ENCODE data around the gene PRRC2B. TPM values are rescaled to one million over a fixed set of nuclear protein-coding genes. Genes with fewer than 3 reads are reported as not detected.

Gene PRRC2B
- total and polyA plus RNA-seq, 2 of the 13 experiments (the other 11 are each of a cell fraction or from before 2014, with no cell fraction given) = 20.8 to 37.4 TPM

DNA sequence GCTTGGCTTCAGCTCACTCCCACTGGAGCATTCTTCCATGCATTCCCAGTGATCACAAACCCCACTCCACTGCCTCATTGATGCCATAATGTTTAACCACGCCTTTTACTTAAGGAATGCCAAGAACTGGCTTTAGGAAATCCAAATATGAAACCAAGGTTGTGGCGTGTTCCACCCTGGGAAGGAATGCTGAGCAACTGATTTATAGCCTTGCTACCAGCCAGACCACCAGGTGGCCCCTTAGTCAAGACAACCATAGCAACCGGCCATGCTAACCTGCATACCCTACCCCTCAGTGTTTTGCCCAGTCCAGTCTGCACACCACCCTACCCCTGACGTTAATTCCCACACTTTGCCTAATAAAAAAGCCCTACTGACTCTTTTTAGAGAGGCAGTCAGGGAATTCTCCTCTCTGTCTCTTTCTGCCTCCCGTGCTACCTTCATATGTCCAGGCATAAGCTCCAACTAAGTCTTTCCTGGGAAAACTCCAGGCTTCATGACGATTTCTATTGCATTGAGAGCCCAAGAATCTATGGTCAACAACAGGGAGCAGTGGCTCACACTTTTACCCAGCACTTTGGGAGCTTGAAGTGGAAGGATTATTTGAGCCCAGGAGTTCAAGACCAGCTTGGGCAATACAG lies 27.0 kb upstream of the PRRC2B start (continued):
- TF ChIP-seq, protein P1, sequence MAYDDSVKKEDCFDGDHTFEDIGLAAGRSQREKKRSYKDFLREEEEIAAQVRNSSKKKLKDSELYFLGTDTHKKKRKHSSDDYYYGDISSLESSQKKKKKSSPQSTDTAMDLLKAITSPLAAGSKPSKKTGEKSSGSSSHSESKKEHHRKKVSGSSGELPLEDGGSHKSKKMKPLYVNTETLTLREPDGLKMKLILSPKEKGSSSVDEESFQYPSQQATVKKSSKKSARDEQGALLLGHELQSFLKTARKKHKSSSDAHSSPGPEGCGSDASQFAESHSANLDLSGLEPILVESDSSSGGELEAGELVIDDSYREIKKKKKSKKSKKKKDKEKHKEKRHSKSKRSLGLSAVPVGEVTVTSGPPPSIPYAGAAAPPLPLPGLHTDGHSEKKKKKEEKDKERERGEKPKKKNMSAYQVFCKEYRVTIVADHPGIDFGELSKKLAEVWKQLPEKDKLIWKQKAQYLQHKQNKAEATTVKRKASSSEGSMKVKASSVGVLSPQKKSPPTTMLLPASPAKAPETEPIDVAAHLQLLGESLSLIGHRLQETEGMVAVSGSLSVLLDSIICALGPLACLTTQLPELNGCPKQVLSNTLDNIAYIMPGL (CRISPR knock-in tag; IDR thresholded peaks at IDR 0.05; ENCODE audit: borderline replicate concordance in 1 of 2, low read depth in 1 of 2) = peak; percentile 33 to 42; a peak in 2 of 4 replicates
- peak; percentile 37 for TF ChIP-seq XRCC5 (optimal IDR thresholded peaks at IDR 0.05; ENCODE audit: low read length)

DNA sequence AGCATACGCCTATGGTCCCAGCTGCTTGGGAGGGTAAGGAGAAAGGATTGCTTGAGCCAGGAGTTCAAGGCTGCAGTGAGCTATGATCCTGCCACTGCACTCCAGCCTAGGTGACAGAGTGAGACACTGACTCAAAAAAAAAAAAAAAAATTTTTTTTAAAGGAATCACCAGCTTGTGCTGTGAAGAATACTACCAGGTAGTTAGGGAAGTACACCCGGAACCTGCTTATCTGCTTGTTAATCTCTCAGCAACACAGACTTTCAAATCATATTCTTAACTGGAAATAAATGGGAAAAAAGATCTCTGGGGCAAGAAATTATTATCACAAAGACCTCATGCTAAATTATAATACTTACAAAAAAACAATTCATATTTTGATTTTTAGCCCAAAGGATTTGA lies 26.4 kb upstream of the PRRC2B start:
- no peaks in the 10 kb centered on the region for H3K79me2 ChIP-seq (ENCODE audit: insufficient read depth, low read length)
- CTCF ChIA-PET (ENCODE audit: low intra/inter-chr PET ratio, low total read pairs) = no interaction called here
- no peak for TF ChIP-seq ZNF33A (CRISPR knock-in tag; IDR thresholded peaks at IDR 0.05; ENCODE audit: borderline replicate concordance)
- no peak for TF ChIP-seq POGZ (CRISPR knock-in tag; IDR thresholded peaks at IDR 0.05)
- no peak for TF ChIP-seq ZNF766 (CRISPR knock-in tag; IDR thresholded peaks at IDR 0.05; ENCODE audit: borderline replicate concordance)
- no peak for TF ChIP-seq ZNF577 (CRISPR knock-in tag; IDR thresholded peaks at IDR 0.05; ENCODE audit: borderline replicate concordance, low read depth)
- TF ChIP-seq, protein P2, sequence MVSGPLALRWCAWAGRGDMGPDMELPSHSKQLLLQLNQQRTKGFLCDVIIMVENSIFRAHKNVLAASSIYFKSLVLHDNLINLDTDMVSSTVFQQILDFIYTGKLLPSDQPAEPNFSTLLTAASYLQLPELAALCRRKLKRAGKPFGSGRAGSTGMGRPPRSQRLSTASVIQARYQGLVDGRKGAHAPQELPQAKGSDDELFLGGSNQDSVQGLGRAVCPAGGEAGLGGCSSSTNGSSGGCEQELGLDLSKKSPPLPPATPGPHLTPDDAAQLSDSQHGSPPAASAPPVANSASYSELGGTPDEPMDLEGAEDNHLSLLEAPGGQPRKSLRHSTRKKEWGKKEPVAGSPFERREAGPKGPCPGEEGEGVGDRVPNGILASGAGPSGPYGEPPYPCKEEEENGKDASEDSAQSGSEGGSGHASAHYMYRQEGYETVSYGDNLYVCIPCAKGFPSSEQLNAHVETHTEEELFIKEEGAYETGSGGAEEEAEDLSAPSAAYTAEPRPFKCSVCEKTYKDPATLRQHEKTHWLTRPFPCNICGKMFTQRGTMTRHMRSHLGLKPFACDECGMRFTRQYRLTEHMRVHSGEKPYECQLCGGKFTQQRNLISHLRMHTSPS (CRISPR knock-in tag; IDR thresholded peaks at IDR 0.05; ENCODE audit: low read depth) = no peak
- no peak for TF ChIP-seq TARDBP (CRISPR knock-in tag; IDR thresholded peaks at IDR 0.05)
- TF ChIP-seq, protein P3, sequence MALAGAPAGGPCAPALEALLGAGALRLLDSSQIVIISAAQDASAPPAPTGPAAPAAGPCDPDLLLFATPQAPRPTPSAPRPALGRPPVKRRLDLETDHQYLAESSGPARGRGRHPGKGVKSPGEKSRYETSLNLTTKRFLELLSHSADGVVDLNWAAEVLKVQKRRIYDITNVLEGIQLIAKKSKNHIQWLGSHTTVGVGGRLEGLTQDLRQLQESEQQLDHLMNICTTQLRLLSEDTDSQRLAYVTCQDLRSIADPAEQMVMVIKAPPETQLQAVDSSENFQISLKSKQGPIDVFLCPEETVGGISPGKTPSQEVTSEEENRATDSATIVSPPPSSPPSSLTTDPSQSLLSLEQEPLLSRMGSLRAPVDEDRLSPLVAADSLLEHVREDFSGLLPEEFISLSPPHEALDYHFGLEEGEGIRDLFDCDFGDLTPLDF (CRISPR knock-in tag; IDR thresholded peaks at IDR 0.05) = no peak
- no peak for TF ChIP-seq MED8 (CRISPR knock-in tag; IDR thresholded peaks at IDR 0.05; ENCODE audit: insufficient replicate concordance)
- no peak for TF ChIP-seq RXRA (CRISPR knock-in tag; IDR thresholded peaks at IDR 0.05)
- TF ChIP-seq ZNF367 (CRISPR knock-in tag; IDR thresholded peaks at IDR 0.05; ENCODE audit: borderline replicate concordance) = no peak
- TF ChIP-seq, protein P4, sequence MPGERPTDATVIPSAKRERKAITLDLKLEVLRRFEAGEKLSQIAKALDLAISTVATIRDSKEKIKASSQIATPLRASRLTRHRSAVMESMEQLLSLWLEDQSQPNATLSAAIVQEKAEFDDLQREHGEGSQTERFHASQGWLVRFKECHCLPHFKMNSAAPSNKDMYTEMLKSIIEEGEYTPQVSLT (CRISPR knock-in tag; IDR thresholded peaks at IDR 0.05; ENCODE audit: borderline replicate concordance, low read depth) = no peak
- TF ChIP-seq HNRNPUL1 (IDR thresholded peaks at IDR 0.05; ENCODE audit: low read depth, low read length) = no peak
- TF ChIP-seq BHLHE40 (IDR thresholded peaks at IDR 0.05; ENCODE audit: low read length) = no peak
- TF ChIP-seq ZNF460 (CRISPR knock-in tag; IDR thresholded peaks at IDR 0.05; ENCODE audit: borderline replicate concordance) = no peak

More for the DNA sequence above, 26.4 kb upstream of the PRRC2B start:
- Histone ChIP-seq H3K27ac (ENCODE audit: extremely low read length, insufficient read depth, low read length) (no peak overlapping the region), H3K9me3 (ENCODE audit: low read length) (no peaks in the 10 kb centered on the region), H3K4me2 (ENCODE audit: low read depth, low read length) (peak overlapping the region; percentile 66), H3K4me1 (ENCODE audit: insufficient read depth, low read length) (peaks cover 19% of the 10 kb centered on the region), H2AFZ (ENCODE audit: low read length) (no peak overlapping the region), H3K9ac (ENCODE audit: insufficient read depth, low read depth, low read length) (no peak overlapping the region), H4K20me1 (ENCODE audit: insufficient read depth, low read length) (no peaks in the 10 kb centered on the region), H3K27me3 (ENCODE audit: control insufficient read depth in 1 of 2, insufficient read depth in 2 of 2, low read length in 2 of 2) (no peaks in the 10 kb centered on the region), H3K36me3 (replicated peaks in 1 of 2; ENCODE audit: control insufficient read depth in 1 of 2, insufficient read depth in 2 of 2, low read length in 2 of 2) (no peaks in the 10 kb centered on the region), H3K4me3 (replicated peaks in 1 of 3; ENCODE audit: insufficient read depth in 1 of 3, low read depth in 2 of 3, low read length in 3 of 3) (no peak overlapping the region; a peak in 1 of 6 replicates)
- WGBS (ENCODE audit: low lambda C conversion rate) = 71% methylated on average over 2 of the region's 2 CpGs
- ATAC-seq (peak; percentile 18; the same call in 1 of the 3 replicates), DNase-seq (ENCODE audit: low spot score) (no peak), FAIRE-seq (no peak)
- POLR2A ChIA-PET = interaction anchor here (0.8 kb wide), 1 partner anchor 113 kb away, joined by 3 read pairs; no protein-coding TSS in a partner anchor
- in situ Hi-C loops (cut with HindIII; ENCODE audit: extremely low pct_ligation_motif_present, low pct_unique_long_range_greater_than_20kb) = loop anchor here (5.0 kb wide), 1 partner anchor 110 kb away; no protein-coding TSS in a partner anchor
- intact Hi-C loops (cut with micrococcal nuclease; ENCODE audit: unreplicated experiment) = loop anchor here (1.0 kb wide), 1 partner anchor 111 kb away; no protein-coding TSS in a partner anchor
- BruUV-seq (replicated peaks) = no TSS peak
